HepG2 (cell line): ENCODE data around the gene PPP4R3A. TPM values are rescaled to one million over a fixed set of nuclear protein-coding genes. Genes with fewer than 3 reads are reported as not detected.
A peak's percentile ranks its signal among the peaks of the same experiment; 100 is the strongest.

Experiments used
- ARID3A ChIP-seq: IDR thresholded peaks from 2 replicates; pipeline ENCODE4 v1.6.1; 2012; ENCODE audit warnings: low read depth, low read length, improper control_type of control experiment
- ARID4A ChIP-seq: sonication (generic); formaldehyde crosslinking; IDR thresholded peaks from 2 replicates; pipeline ENCODE4 v1.5.0; 2020; ENCODE audit warnings: mild to moderate bottlenecking, missing genetic modification reagents, borderline replicate concordance
- ATF6 ChIP-seq: sonication (generic); formaldehyde crosslinking; conservative IDR thresholded peaks from 2 replicates; pipeline ENCODE4 v1.4.0; 2020; ENCODE audit warnings: missing genetic modification reagents
- BATF2 ChIP-seq: sonication (generic); formaldehyde crosslinking; IDR thresholded peaks from 2 replicates; pipeline ENCODE4 v1.8.0; 2022; ENCODE audit warnings: mild to moderate bottlenecking, missing genetic modification reagents, moderate library complexity
- DNMT1 ChIP-seq: sonication (generic); formaldehyde crosslinking; IDR thresholded peaks from 2 replicates; pipeline ENCODE4 v1.5.1; 2020; ENCODE audit warnings: mild to moderate bottlenecking, missing genetic modification reagents
- GABPA ChIP-seq, 2 experiments: IDR thresholded peaks; 2 replicates each; pipeline ENCODE4 v1.6.1; 2011 to 2016; ENCODE audit warnings: low read depth in 2 of 2, low read length in 1 of 2, missing biosample characterization in 1 of 2, missing genetic modification characterization in 1 of 2
- GABPB1 ChIP-seq: IDR thresholded peaks from 2 replicates; pipeline ENCODE4 v1.6.1; 2016; ENCODE audit warnings: mild to moderate bottlenecking, missing genetic modification reagents, moderate library complexity, missing compliant biosample characterization
- GFI1 ChIP-seq: sonication (generic); formaldehyde crosslinking; IDR thresholded peaks from 2 replicates; pipeline ENCODE4 v1.5.0; 2020; ENCODE audit warnings: missing genetic modification reagents, mild to moderate bottlenecking, borderline replicate concordance
- HDAC1 ChIP-seq: sonication (generic); formaldehyde crosslinking; IDR thresholded peaks from 2 replicates; pipeline ENCODE4 v1.5.1; 2020; ENCODE audit warnings: mild to moderate bottlenecking, missing genetic modification reagents
- NRL ChIP-seq: sonication (generic); formaldehyde crosslinking; IDR thresholded peaks from 2 replicates; pipeline ENCODE4 v1.5.0; 2020; ENCODE audit warnings: missing genetic modification reagents, mild to moderate bottlenecking, moderate library complexity, borderline replicate concordance
- PHF8 ChIP-seq: sonication (generic); formaldehyde crosslinking; IDR thresholded peaks from 2 replicates; pipeline ENCODE4 v1.5.0; 2020; ENCODE audit warnings: missing genetic modification reagents
- SAP130 ChIP-seq: IDR thresholded peaks from 2 replicates; pipeline ENCODE4 v1.6.1; 2016; ENCODE audit warnings: low read depth
- SRSF9 ChIP-seq: fragments of 200-400 bp; formaldehyde crosslinking; IDR thresholded peaks from 2 replicates; pipeline ENCODE4 v1.6.1; 2018; ENCODE audit warnings: borderline replicate concordance, mild to moderate bottlenecking, low read depth, low read length; ENCODE audit not compliant: insufficient read depth, poor library complexity, severe bottlenecking
- TCF7 ChIP-seq: sonication (generic); IDR thresholded peaks from 2 replicates; pipeline ENCODE4 v1.6.1; 2016; ENCODE audit warnings: antibody characterized with exemption, low read depth
- ZC3H4 ChIP-seq: sonication (generic); formaldehyde crosslinking; IDR thresholded peaks from 2 replicates; pipeline ENCODE4 v1.4.0; 2020; ENCODE audit warnings: missing genetic modification reagents, borderline replicate concordance
- ZFP36 ChIP-seq: fragments of 150-350 bp; IDR thresholded peaks from 2 replicates; pipeline ENCODE4 v1.6.1; 2018; ENCODE audit warnings: borderline replicate concordance, low read length, low read depth; ENCODE audit not compliant: partially characterized antibody
- ZFX ChIP-seq: sonication (generic); formaldehyde crosslinking; IDR thresholded peaks from 2 replicates; pipeline ENCODE4 v1.4.0; 2020; ENCODE audit warnings: mild to moderate bottlenecking, low read depth, missing genetic modification reagents, moderate library complexity
- ZNF710 ChIP-seq: sonication (generic); formaldehyde crosslinking; IDR thresholded peaks from 2 replicates; pipeline ENCODE4 v1.5.0; 2020; ENCODE audit warnings: mild to moderate bottlenecking, missing genetic modification reagents, borderline replicate concordance
- polyA plus RNA-seq, 8 experiments: library from polyadenylated mRNA; depleted of rRNA in 3 of 8; stranded (reverse) in 7 of 8; unstranded in 1 of 8; fragments of >200 nt; fragmentation: Illumina TruSeq in 4 of 8; extraction: Trizol in 4 of 8; gene quantifications; 2 replicates each; pipeline versions ENCODE4 v1.2.1 to v1.2.3, GENCODE V29; 2011 to 2016; ENCODE audit warnings: low read depth in 4 of 8, missing spikeins in 1 of 8, mixed read lengths in 1 of 8; ENCODE audit not compliant: insufficient read depth in 1 of 8
- total RNA-seq, 5 experiments: library from RNA; depleted of rRNA; stranded (reverse); fragments of >200 nt; fragmentation: Illumina TruSeq; extraction: Trizol; gene quantifications; 2 replicates each; pipeline ENCODE4 v1.2.3, GENCODE V29; 2016; ENCODE audit warnings: low read depth in 1 of 5

PPP4R3A gene
- total and polyA plus RNA-seq, 2 of the 13 experiments (the other 11 are each of a cell fraction or from before 2014, with no cell fraction given): 22.5 to 57.4 TPM

- peak; percentile 19; the same call in 1 of the 2 replicates for TF ChIP-seq ZFX (CRISPR knock-in tag)
- no peak for TF ChIP-seq BATF2 (CRISPR knock-in tag)
- TF ChIP-seq ARID4A: 0 out of 2 replicates have a peak, but pooled peaks have one; percentile 5
- 0 out of 2 replicates have a peak, but pooled peaks have one; percentile 16 for TF ChIP-seq DNMT1 (CRISPR knock-in tag)
- TF ChIP-seq ZNF710 (CRISPR knock-in tag): no peak
- peak; percentile 18; the same call in 1 of the 2 replicates for TF ChIP-seq HDAC1
- TF ChIP-seq SAP130: peak; percentile 49
- TF ChIP-seq TCF7: no peak
- TF ChIP-seq ZFP36: no peak
- peak; percentile 79; the same call in 1 of the 2 replicates for TF ChIP-seq NRL (CRISPR knock-in tag)
- no peak for TF ChIP-seq ARID3A
- peak; percentile 40; the same call in 1 of the 2 replicates for TF ChIP-seq GABPB1 (CRISPR knock-in tag)
- no peak for TF ChIP-seq ZC3H4 (CRISPR knock-in tag)
- no peak for TF ChIP-seq SRSF9
- peak; percentile 55; the same call in 1 of the 2 replicates for TF ChIP-seq GFI1 (CRISPR knock-in tag)
- no peak for TF ChIP-seq ATF6 (CRISPR knock-in tag)
- TF ChIP-seq PHF8: 0 out of 2 replicates have a peak, but pooled peaks have one; percentile 1
- TF ChIP-seq GABPA (IDR thresholded peaks at IDR 0.05; ENCODE audit: low read depth, low read length): no peak
- TF ChIP-seq GABPA (CRISPR knock-in tag; IDR thresholded peaks at IDR 0.05; ENCODE audit: low read depth): peak; percentile 46
These were observed 93.4 kb downstream of the PPP4R3A start (continued) for GRCh38 chr14:91416744-91417119.
